Head of caudate nucleus (tissue), 42 donors: ENCODE results near the gene IL17RE.

ENCODE experiments used
- DNase-seq, 42 donors: peaks; one replicate each; pipeline versions ENCODE4 v3.0.0 to v3.0.0-alpha.2; 2020 to 2021; ENCODE audit warnings: mixed read lengths in 7 of 42
- intact Hi-C: fragments of 100-400 bp; cut with DNase I; formaldehyde crosslinking; loops from one replicate; pipeline ENCODE4 v1.15.0; 2022

Gene IL17RE

GRCh38 chr3:9945358-9945757 is 42.7 kb downstream of the IL17RE start:
- DNase-seq = peak in 4 of 42 donors; percentile 15 to 50 (median 40)

GRCh38 chr3:9946112-9947024 is 43.7 kb downstream of the IL17RE start:
- intact Hi-C loops = loop anchor here (5.0 kb wide), 1 partner anchor 104 kb away; the partner anchor contains the start of gene RPUSD3
- peak; percentile 55 to 92 (median 83) for DNase-seq

More at GRCh38 chr3:9945358-9945757, 42.7 kb downstream of the IL17RE start:
- intact Hi-C loops = loop anchor here (5.0 kb wide), 1 partner anchor 103 kb away; the partner anchor contains the start of gene RPUSD3

- DNase-seq = peak in 38 of 42 donors; percentile 31 to 80 (median 62)
- intact Hi-C loops = loop anchor here (5.0 kb wide), 1 partner anchor 105 kb away; the partner anchor contains the start of gene RPUSD3
These were observed 44.7 kb downstream of the IL17RE start for GRCh38 chr3:9947025-9947995.

- intact Hi-C loops = loop anchor here (5.0 kb wide), 1 partner anchor 106 kb away; the partner anchor contains the start of gene RPUSD3
- DNase-seq = peak in 3 of 42 donors; percentile 28 to 42 (median 33)
These were observed 45.9 kb downstream of the IL17RE start for GRCh38 chr3:9948586-9948985.

GRCh38 chr3:9949115-9949514 is 46.5 kb downstream of the IL17RE start:
- DNase-seq = peak in 2 of 42 donors; percentile 15 to 21
- intact Hi-C loops = loop anchor here (5.0 kb wide), 1 partner anchor 107 kb away; the partner anchor contains the start of gene RPUSD3

GRCh38 chr3:9949626-9950025 is 47.0 kb downstream of the IL17RE start:
- intact Hi-C loops = loop anchor here (5.0 kb wide), 1 partner anchor 107 kb away; the partner anchor contains the start of gene RPUSD3
- peak in 2 of 42 donors; percentile 15 to 22 for DNase-seq

GRCh38 chr3:9951126-9951525 is 48.5 kb downstream of the IL17RE start:
- DNase-seq = peak in 1 of 42 donors; percentile 14
- intact Hi-C loops = no loop called here

- intact Hi-C loops = no loop called here
- DNase-seq = peak in 22 of 42 donors; percentile 23 to 71 (median 51)
These were observed 48.9 kb downstream of the IL17RE start for GRCh38 chr3:9951598-9951961.

GRCh38 chr3:9951962-9952805 is 49.5 kb downstream of the IL17RE start, which contains the start of gene PRRT3:
Gene PRRT3, minus strand, starts transcription at chr3:9952408. Its CDS starts 2,293 bp downstream, at chr3:9950115.
- intact Hi-C loops = no loop called here
- peak in 41 of 42 donors; percentile 40 to 87 (median 67) for DNase-seq

GRCh38 chr3:9955067-9955502 is 52.4 kb downstream of the IL17RE start:
- intact Hi-C loops = no loop called here
- no peak for DNase-seq

- DNase-seq = no peak
- intact Hi-C loops = no loop called here
These were observed 53.1 kb downstream of the IL17RE start for GRCh38 chr3:9955611-9956352.

- intact Hi-C loops = no loop called here
- peak in 14 of 42 donors; percentile 36 to 70 (median 58) for DNase-seq
These were observed 54.6 kb downstream of the IL17RE start for GRCh38 chr3:9957214-9957613.

GRCh38 chr3:9965200-9965875 is 62.7 kb downstream of the IL17RE start:
- intact Hi-C loops = no loop called here
- no peak for DNase-seq
